Stimulated activated CD4-positive, alpha-beta T cell treated with anti-CD3 and anti-CD28 coated beads, Interleukin-15, amount 100 ng/mL, for 24 hours (primary cell): Measurements from ENCODE around the gene RSPO3.

Experiments
- DNase-seq: peaks from one replicate; pipeline ENCODE4 v3.0.0-alpha.2; 2020

Gene RSPO3

GRCh38 chr6:127164036-127164435 is 45.6 kb downstream of the RSPO3 start:
- DNase-seq, result no peak

- no peak for DNase-seq
Measured at GRCh38 chr6:127164565-127164964, 46.1 kb downstream of the RSPO3 start.

DNA sequence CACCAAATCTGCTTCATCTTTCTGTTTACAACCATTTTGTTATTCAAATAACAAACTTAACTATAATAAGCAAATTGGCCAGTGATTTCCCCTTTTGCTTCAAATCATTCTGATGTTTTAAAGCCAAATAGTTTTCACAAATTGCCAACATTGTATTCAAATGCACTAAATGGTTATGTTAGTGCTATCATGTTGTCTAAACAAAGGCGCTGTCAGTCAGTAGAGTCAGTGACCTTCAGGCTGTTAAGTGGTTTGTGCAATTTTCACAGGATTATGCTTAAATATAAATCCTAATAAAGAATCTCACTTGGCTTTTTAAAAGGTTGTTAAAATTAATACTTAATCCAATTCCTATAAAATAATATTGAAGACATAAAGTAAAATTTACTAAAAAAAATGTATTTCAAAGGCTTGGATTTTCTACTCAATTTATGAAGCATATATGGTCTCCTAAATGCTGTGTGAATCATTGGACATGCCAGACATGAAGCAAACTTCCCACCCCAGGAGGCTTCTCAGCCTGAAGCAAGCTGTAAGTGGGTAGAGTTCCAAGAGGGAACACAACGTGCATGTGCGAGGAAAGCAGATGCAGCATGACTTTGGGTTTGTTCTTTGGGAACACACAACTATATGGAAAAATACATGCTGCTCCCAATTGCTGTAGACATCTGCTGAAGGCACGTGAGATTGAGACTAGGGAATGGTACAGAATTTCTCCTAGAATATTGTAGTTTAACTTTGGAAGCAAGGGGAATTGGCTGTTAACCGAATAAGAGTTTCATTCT is 54.9 kb downstream of the RSPO3 start:
- no peak for DNase-seq

DNA sequence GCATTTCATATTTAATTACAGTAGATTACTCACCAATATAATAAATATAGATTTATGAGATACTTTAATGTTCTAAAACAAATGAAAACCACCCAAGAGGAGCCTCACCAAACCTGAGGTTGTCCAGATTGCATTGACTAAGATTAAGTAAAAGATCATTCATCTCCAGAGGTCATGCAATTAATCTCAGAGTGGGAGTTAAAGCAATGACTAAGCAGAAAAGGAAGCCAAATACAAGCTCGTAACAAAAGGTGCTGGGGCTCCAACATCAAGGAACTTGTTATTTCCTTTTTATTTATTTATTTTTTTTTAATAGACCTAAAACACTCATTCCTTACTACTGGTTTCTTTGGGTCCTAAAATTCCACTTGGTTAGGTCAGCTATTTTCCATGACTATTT is 57.7 kb downstream of the RSPO3 start:
- no peak for DNase-seq

DNA sequence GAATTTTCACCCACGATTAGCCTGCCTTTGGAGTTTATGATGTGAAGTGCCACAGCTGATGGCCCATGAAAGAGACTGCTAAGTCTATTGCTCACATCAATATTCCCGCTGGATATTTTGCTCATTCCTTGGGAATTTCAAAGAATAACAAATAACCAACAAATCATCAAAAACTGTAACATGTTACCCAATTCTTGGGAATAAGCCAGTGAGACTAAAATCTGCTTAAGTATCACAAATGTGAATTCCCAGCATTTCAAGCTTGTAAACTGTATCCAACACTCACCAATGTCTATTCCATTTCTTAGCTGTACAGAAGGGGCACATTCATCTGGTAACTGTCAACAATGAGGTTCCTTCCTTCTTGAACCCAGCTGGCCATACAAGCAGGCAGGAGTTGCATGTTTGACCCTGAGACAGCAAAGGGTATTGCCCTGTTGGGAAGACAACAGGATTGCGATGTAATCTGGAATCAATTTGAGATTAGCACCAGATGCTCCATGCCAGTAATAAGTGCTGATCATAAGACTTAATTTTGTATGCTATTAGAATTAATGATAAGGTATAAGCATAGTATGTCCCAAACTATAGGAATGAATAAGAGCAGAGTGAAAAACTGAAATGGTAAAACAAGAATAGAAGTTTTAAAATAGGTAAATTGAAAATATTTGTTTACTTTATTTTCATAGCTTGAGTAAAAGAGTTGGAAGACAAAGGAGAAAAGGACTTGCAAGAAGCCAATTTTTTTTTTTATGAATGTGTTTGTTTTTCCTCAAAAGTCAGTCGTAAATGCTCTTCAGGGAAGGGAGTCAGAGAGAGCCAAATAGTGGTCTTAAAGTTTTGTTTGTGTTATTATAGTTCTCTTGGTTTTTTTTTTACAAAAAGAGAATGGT is 58.8 kb downstream of the RSPO3 start:
- no peak for DNase-seq

- DNase-seq, result no peak
Measured at GRCh38 chr6:127177923-127178231, 59.4 kb downstream of the RSPO3 start.

- no peak for DNase-seq
Measured at GRCh38 chr6:127178746-127179145, 60.3 kb downstream of the RSPO3 start.

GRCh38 chr6:127180426-127180825 is 62.0 kb downstream of the RSPO3 start:
- DNase-seq, result no peak

DNA sequence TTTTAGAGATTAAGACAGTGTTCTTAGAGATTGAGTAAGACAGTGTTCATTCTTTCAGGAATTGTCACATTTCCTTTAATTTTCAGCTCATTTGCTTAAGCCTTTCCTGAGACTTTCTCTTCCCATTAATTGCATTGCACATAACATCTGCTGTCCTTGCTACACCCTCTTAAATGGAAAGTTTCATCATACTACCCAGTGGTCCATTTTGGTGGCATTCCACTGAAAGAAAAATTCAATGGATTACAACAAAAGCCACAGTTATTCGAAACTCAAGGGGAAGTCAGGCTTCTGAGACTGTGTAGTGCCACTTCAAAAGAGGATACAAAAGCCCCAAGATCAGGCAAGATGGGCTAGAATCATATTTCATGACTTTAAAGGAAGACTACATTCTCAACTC is 64.0 kb downstream of the RSPO3 start:
- no peak for DNase-seq

DNA sequence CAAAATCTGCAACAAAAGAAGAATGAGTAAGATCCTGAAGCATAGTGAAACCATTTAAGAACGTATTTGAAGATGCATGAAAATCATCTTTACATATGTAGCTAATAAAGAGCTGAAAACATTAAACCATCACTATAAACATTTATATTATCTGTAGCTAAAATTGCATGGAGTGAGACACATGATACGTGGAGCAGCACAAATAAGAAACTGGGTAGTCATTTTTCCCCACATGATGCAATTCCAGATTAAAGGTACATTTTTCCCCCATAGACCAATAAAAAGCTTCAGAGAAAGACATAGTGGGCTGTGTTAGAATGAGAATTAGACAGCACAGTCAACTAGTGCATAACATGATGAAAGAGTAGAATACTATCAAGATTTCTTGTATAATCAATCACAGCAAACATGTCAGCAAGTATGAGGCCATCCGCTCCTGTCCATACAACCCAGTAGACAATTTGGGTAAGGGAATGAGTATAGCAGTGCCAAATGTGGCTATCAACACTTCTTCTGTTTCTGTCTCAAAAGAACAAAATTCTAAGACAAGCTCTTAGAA is 67.0 kb downstream of the RSPO3 start:
- DNase-seq, result no peak

DNA sequence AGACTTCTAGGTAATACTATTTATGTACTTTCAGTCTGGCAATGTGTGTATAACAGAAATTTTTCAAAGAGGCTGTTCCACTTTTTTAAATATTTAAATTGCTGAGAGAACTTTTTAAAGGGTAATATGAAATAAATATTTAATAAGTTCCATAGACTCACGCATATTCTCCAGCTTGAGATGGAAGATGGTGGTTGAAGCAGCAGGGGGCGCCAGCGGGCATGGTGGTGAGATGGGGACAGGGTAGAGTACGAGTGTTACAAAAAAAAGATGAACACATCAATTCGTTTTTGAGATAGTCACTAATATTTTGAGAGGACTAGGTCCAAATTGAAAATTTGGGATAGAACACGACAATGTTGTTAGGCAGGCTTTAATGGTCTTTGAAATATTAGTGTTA is 68.4 kb downstream of the RSPO3 start:
- peak; percentile 80 for DNase-seq

DNA sequence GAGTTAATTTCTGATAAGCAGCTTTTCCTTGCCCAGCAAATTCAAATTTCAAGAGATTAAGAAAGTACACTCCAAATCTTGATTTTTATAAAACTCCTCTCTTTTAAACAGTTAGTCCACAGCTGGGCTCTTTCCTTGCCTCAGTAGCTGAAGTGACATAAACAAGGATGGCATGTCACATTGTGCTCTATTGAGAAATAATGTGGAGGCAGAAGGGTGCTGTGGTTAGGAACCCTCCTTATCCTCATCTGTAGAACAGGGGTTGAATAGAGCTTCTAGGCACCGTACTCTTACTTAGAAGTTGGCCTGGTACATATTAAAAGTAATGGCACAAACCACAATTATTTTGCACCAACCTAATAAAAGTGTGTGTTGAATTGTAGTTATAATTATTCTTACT is 70.3 kb downstream of the RSPO3 start:
- DNase-seq, result no peak

DNA sequence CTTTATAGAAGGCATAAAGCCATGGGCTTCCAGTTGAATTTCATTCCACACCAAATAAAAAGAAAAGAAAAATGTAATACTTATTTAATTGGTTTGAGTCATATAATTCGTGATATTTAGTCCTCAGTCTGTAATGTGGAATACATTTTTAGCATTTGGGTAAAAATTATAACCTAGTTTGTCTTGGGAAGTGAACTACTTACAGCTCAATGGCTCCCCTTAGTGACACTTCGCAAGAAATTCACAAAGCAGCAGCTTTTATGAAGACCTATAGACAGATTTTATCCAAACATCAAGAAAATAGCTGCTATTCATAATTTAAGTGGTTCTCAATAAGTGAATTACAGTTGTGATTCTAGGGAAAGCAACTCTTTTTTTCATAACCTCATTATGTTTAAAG is 72.1 kb downstream of the RSPO3 start:
- no peak for DNase-seq

DNA sequence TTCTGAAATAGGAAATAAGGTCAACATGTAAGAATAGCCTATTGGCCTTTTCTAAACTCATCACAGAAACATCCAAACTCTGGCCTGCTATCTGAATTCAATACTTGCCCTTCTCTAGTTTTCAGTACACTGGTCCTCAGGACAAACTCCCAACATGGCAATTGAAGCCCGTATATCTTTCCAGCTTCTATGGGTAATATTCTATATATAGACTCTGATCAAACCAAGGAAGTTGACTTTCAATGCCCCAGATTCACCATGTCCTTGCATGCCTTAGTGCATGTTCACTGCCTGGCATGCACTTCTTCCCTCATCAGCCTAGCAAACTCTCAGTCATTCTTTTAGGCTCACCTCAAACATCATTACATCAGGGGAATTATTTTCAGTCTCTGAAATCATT is 73.2 kb downstream of the RSPO3 start:
- no peak for DNase-seq

DNA sequence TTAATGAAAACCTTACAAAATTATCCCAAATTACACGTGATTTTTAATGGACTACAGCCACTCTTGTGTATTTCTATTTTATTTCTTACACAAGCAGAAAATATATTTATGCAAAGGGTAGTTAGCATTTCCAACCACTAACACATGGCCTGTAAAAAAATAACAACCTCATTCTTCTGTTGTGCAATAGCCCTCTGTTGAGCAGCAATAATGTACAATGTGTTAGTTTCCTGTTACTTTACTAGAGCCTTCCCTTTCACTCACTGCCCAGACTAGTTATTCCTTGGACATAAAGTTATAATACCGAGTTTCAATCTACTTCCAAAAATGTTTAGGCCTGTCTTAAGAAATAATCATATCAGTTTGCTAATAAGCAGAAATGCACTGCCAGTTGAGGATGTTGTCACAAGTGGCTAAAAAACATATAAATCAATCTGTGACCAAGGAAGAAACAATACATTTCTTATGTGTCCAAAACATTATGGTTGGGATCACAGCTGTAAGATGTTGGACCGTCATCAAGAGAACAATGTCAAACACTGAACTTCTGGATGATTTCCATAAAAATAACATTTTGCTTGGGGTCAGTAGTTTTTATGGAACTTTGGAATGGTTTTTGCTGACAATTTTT is 74.6 kb downstream of the RSPO3 start:
- no peak for DNase-seq

DNA sequence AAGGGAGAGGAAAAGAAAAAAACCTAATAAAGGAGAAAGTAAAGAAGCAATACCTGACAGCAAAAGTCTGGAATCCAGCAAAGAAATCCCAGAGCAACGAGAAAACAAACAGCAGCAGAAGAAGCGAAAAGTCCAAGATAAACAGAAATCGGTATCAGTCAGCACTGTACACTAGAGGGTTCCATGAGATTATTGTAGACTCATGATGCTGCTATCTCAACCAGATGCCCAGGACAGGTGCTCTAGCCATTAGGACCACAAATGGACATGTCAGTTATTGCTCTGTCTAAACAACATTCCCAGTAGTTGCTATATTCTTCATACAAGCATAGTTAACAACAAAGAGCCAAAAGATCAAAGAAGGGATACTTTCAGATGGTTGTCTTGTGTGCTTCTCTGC is 77.4 kb downstream of the RSPO3 start:
- no peak for DNase-seq

- no peak for DNase-seq
Measured at GRCh38 chr6:127198549-127198948, 80.1 kb downstream of the RSPO3 start.

DNA sequence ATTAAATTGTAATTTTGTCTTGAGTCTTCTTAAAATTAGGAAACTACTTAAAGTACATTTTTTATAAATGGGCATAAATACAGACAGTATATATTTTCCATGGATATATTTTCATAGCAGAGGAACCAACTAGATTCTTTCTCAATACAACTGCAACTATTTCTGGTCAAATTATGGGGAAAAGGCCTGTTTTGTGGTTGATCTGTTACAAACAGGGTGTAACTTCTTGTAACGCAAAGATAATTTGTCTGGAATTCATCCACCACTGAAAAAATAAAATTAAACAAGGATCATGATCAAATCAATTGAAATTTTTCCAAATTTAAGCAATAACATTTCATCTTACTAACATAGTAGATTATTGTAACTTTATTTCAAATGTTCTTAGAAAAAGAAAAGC is 81.0 kb downstream of the RSPO3 start:
- DNase-seq, result no peak

GRCh38 chr6:127200114-127200513 is 81.6 kb downstream of the RSPO3 start:
- no peak for DNase-seq

DNA sequence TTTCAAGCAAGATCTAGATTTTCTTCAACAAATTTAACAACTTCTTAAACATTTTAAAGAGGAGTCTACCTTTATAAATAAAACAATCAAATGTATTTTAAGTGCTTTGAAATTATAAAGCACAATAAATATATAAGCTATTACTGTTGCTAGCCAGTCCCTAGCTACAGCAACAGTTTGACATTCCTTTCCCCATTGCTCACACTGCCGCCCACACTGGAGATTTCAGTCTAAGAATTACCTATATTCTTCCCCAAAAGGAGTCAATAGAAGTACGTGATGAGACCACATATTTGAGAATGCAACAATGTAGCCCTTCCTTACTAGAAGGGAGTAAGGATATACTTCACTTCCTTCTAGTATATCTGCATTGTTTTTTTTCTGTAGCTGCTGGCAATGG is 82.8 kb downstream of the RSPO3 start:
- no peak for DNase-seq

DNA sequence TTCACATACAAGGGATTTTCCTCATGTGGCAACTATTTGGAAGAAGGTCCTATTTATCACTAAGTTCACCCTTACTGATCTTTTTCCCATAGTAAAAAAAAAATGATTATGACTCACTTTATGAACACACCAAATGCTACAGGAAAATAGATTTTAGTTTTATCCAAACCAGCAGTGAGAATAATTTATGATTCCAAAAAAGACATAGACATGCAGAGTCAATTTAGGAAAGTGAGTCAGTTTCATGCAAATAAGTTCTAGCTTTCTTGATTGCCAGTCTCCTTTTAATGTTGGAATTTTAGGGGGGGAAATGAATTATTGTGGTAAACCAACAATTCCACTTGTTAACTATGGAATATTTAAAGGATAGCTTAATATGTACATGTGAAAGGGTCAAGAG is 84.2 kb downstream of the RSPO3 start:
- DNase-seq, result no peak

GRCh38 chr6:127204281-127204680 is 85.8 kb downstream of the RSPO3 start:
- no peak for DNase-seq

DNA sequence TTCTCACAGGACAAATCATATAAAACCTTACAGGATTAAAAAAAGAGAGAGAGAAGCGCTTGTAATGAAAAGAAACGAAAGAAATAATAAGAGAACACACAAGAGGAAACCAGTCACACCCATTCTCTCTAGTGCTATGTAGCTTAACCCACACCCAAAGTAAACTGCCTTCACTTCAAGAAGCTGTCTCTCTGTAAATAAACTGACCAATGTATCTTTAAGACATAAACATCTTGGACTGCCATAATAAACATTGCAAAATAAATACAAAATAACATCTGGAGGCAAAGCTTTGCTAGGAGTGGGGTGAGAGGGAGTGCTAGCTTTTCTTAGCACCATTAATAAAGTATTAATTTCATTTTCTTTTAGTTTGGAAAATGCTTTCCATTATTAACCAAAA is 86.6 kb downstream of the RSPO3 start:
- no peak for DNase-seq
